Panc1 (cell line): ENCODE results near the gene EPS8L2. TPM values are rescaled to one million over a fixed set of nuclear protein-coding genes. Genes with fewer than 3 reads are reported as not detected.

Experiments used
- ATAC-seq: fragments of 200-7000 bp; cut with Tn5 transposase; 2 replicates; pipeline ENCODE4 v1.9.1; 2020; ENCODE audit warnings: mild to moderate bottlenecking, moderate library complexity
- BruUV-seq: library from RNA; stranded (reverse); fragments of 400-500 nt; replicated peaks from 2 replicates; lab custom pipeline; 2021; lab: Mats Ljungman, UMichigan
- CTCF ChIA-PET: fragments of 300-600 bp; sonication (Branson Sonifier 250); formaldehyde crosslinking; loops from one replicate; lab custom pipeline; 2022; ENCODE audit warnings: antibody characterized with exemption; lab: Charles Lee
- POLR2A ChIA-PET: fragments of 300-600 bp; sonication (Branson Sonifier 250); formaldehyde crosslinking; loops from one replicate; lab custom pipeline; 2022; ENCODE audit warnings: antibody characterized with exemption; lab: Charles Lee
- DNase-seq: peaks from one replicate; pipeline ENCODE4 v3.0.0-alpha.2; 2010; ENCODE audit warnings: low read depth, low spot score
- H3K27ac ChIP-seq: 2 replicates; pipeline ENCODE4 v1.5.1; 2011; ENCODE audit warnings: mild to moderate bottlenecking, low read length, inconsistent platforms
- H3K27me3 ChIP-seq: fragments of 200-500 bp; sonication (Bioruptor generic); 2 replicates; pipeline ENCODE4 v1.6.0; 2014; ENCODE audit warnings: low read length, inconsistent platforms; ENCODE audit not compliant: control insufficient read depth, insufficient read depth
- H3K36me3 ChIP-seq: fragments of 200-500 bp; sonication (Bioruptor generic); 2 replicates; pipeline ENCODE4 v1.5.1; 2014; ENCODE audit warnings: inconsistent platforms, mild to moderate bottlenecking, low read length, moderate library complexity; ENCODE audit not compliant: control insufficient read depth, insufficient read depth
- H3K4me1 ChIP-seq: 2 replicates; pipeline ENCODE4 v1.5.1; 2011; ENCODE audit warnings: inconsistent platforms, mild to moderate bottlenecking, low read length, moderate library complexity; ENCODE audit not compliant: control insufficient read depth, insufficient read depth
- H3K4me3 ChIP-seq, 2 experiments: 2 replicates each; pipeline ENCODE4 v1.5.1; 2011 to 2012; ENCODE audit warnings: low read depth in 2 of 2, low read length in 2 of 2, mild to moderate bottlenecking in 2 of 2, inconsistent platforms in 1 of 2, moderate library complexity in 1 of 2
- H3K9me3 ChIP-seq: fragments of 200-500 bp; sonication (Bioruptor generic); 2 replicates; pipeline ENCODE4 v1.5.1; 2014; ENCODE audit warnings: low read depth, mild to moderate bottlenecking, inconsistent platforms, low read length, moderate library complexity; ENCODE audit not compliant: control insufficient read depth, insufficient read depth
- CTCF ChIP-seq: fragments of 450-650 bp; IDR thresholded peaks from 2 replicates; pipeline ENCODE4 v1.5.1; 2017; ENCODE audit warnings: mild to moderate bottlenecking
- POLR2AphosphoS5 ChIP-seq: IDR thresholded peaks from 2 replicates; pipeline ENCODE4 v1.6.1; 2012; ENCODE audit warnings: mild to moderate bottlenecking, low read depth, low read length, moderate library complexity
- REST ChIP-seq, 2 experiments: IDR thresholded peaks; 2 replicates each; pipeline ENCODE4 v1.6.1; 2011 to 2012; ENCODE audit warnings: low read depth in 2 of 2, control low read depth in 1 of 2, low read length in 1 of 2, mild to moderate bottlenecking in 1 of 2, moderate library complexity in 1 of 2; ENCODE audit not compliant: insufficient read depth in 1 of 2
- SIN3A ChIP-seq: IDR thresholded peaks from 2 replicates; pipeline ENCODE4 v1.6.1; 2012; ENCODE audit warnings: low read depth, mild to moderate bottlenecking, low read length, moderate library complexity, borderline replicate concordance; ENCODE audit not compliant: insufficient read depth
- TCF7L2 ChIP-seq: IDR thresholded peaks from 2 replicates; pipeline ENCODE4 v1.6.1; 2011; ENCODE audit warnings: mild to moderate bottlenecking, low read depth, low read length, inconsistent platforms
- in situ Hi-C: cut with HindIII; loops from 2 replicates; pipeline ENCODE4 v1.10.0; 2016; ENCODE audit warnings: low sequenced_read_pairs, low pct_unique_long_range_greater_than_20kb
- intact Hi-C: fragments of 100-400 bp; cut with micrococcal nuclease; formaldehyde crosslinking; loops from one replicate; pipeline ENCODE4 v1.10.0; 2022; ENCODE audit not compliant: unreplicated experiment
- total RNA-seq: library from RNA; stranded (reverse); gene quantifications from one replicate; pipeline ENCODE4 v1.2.1, GENCODE V29; 2021; ENCODE audit not compliant: unreplicated experiment

The EPS8L2 gene
- total RNA-seq, 1 experiment from 2014 or later, result 256 TPM

GRCh38 chr11:766106-766935 is 60.3 kb downstream of the EPS8L2 start:
- ChIA-PET POLR2A (interaction anchor here (0.6 kb wide), 1 partner anchor 9 kb away, joined by 4 read pairs; no protein-coding TSS in a partner anchor), CTCF (interaction anchor here (0.6 to 1.2 kb wide), 2 partner anchors 61 to 271 kb away, joined by 5 to 14 read pairs; no protein-coding TSS in a partner anchor)
- peak overlapping the region; percentile 39 for H3K27ac ChIP-seq
- H3K36me3 ChIP-seq, result peaks cover 6% of the 10 kb centered on the region; the same call in 1 of the 2 replicates
- no peak overlapping the region for H3K4me3 ChIP-seq
- intact Hi-C loops, result no loop called here
- H3K9me3 ChIP-seq, result no peaks in the 10 kb centered on the region
- TF ChIP-seq POLR2AphosphoS5, result peak; percentile 36; the same call in 1 of the 2 replicates
- no peak for TF ChIP-seq SIN3A
- TF ChIP-seq TCF7L2, result no peak
- TF ChIP-seq REST (IDR thresholded peaks at IDR 0.05; ENCODE audit: insufficient read depth in 1 of 2, low read depth in 2 of 2, low read length in 1 of 2), result no peak
- H3K27me3 ChIP-seq, result no peaks in the 10 kb centered on the region
- ATAC-seq (0 out of 2 replicates have a peak, but pooled peaks have one; percentile 6), DNase-seq (no peak)
- in situ Hi-C loops, result no loop called here
- BruUV-seq, result no TSS peak
- peaks cover 28% of the 10 kb centered on the region for H3K4me1 ChIP-seq

- intact Hi-C loops, result no loop called here
- Histone ChIP-seq H3K4me1 (peaks cover 28% of the 10 kb centered on the region), H3K36me3 (peaks cover 6% of the 10 kb centered on the region; the same call in 1 of the 2 replicates), H3K9me3 (no peaks in the 10 kb centered on the region), H3K27me3 (no peaks in the 10 kb centered on the region), H3K4me3 (no peak overlapping the region), H3K27ac (0 out of 2 replicates have a peak overlapping the region, but pooled peaks have one; percentile 39)
- ChIA-PET CTCF (interaction anchor here (1.2 kb wide), 1 partner anchor 62 kb away, joined by 5 read pairs; no protein-coding TSS in a partner anchor), POLR2A (no interaction called here)
- BruUV-seq, result no TSS peak
- TF ChIP-seq CTCF, result no peak
- TF ChIP-seq REST (IDR thresholded peaks at IDR 0.05; ENCODE audit: insufficient read depth in 1 of 2, low read depth in 2 of 2, low read length in 1 of 2), result no peak
- TF ChIP-seq SIN3A, result no peak
- no peak for TF ChIP-seq TCF7L2
- no peak for TF ChIP-seq POLR2AphosphoS5
- DNase-seq, result no peak
- in situ Hi-C loops, result no loop called here
- ATAC-seq, result no peak
These were observed 60.8 kb downstream of the EPS8L2 start for GRCh38 chr11:766936-767210.
